HCT116 (cell line): ENCODE data around the gene ST3GAL3. TPM values are rescaled to one million over a fixed set of nuclear protein-coding genes. Genes with fewer than 3 reads are reported as not detected.

Experiments used
- ATAC-seq: fragments of 200-7000 bp; cut with Tn5 transposase; 2 replicates; pipeline ENCODE4 v1.9.1; 2020; ENCODE audit warnings: mild to moderate bottlenecking, moderate library complexity
- BruUV-seq: library from RNA; stranded (reverse); fragments of 400-500 nt; replicated peaks from 2 replicates; lab custom pipeline; 2021; lab: Mats Ljungman, UMichigan
- CTCF ChIA-PET: fragments of 300-600 bp; sonication (Branson Sonifier 250); formaldehyde crosslinking; loops from one replicate; lab custom pipeline; 2021; ENCODE audit warnings: antibody characterized with exemption; lab: Charles Lee
- POLR2A ChIA-PET: fragments of 300-600, 350-600 bp; sonication (Branson Sonifier 250); formaldehyde crosslinking; loops from one replicate; lab custom pipeline; 2021; ENCODE audit warnings: antibody characterized with exemption; lab: Charles Lee
- RAD21 ChIA-PET, 2 experiments: fragments of 300-600 bp; sonication (Branson Sonifier 250); formaldehyde crosslinking; loops; one replicate each; lab custom pipeline; 2023; ENCODE audit warnings: low total read pairs in 2 of 2; ENCODE audit not compliant: uncharacterized antibody in 2 of 2, unreplicated experiment in 2 of 2, low non-redundant PET in 1 of 2; lab: Charles Lee
- DNase-seq: peaks from one replicate; pipeline ENCODE4 v3.0.0-alpha.2; 2010; ENCODE audit warnings: low read depth, low spot score
- H2AFZ ChIP-seq: fragments of 200-600 bp; shearing (Covaris generic), sonication (generic); 2 replicates; pipeline ENCODE4 v1.6.1; 2017; ENCODE audit warnings: low read depth, mixed run types, mixed read lengths, antibody characterized with exemption, low read length; ENCODE audit not compliant: poor library complexity, severe bottlenecking
- H3K27ac ChIP-seq: 2 replicates; pipeline ENCODE4 v1.5.1; 2012; ENCODE audit warnings: low read depth, low read length
- H3K27me3 ChIP-seq: fragments of 200-600 bp; sonication (generic); 2 replicates; pipeline ENCODE4 v1.6.1; 2016; ENCODE audit warnings: mixed run types, low read length, mixed read lengths; ENCODE audit not compliant: insufficient read depth
- H3K36me3 ChIP-seq, 2 experiments: fragments of 200-500 bp in 1 of 2; fragments of 200-600 bp in 1 of 2; sonication (Bioruptor generic) in 1 of 2; sonication (generic) in 1 of 2; 2 replicates each; pipeline versions ENCODE4 v1.5.1 to v1.6.1; 2014 to 2016; ENCODE audit warnings: low read length in 2 of 2, inconsistent platforms in 1 of 2, mixed read lengths in 1 of 2, mixed run types in 1 of 2; ENCODE audit not compliant: insufficient read depth in 2 of 2, control insufficient read depth in 1 of 2
- H3K4me1 ChIP-seq, 2 experiments: fragments of 200-600 bp in 1 of 2; sonication (generic) in 1 of 2; 2 replicates each; pipeline versions ENCODE4 v1.5.1 to v1.6.1; 2012 to 2017; ENCODE audit warnings: low read length in 2 of 2, inconsistent platforms in 1 of 2, mild to moderate bottlenecking in 1 of 2, mixed read lengths in 1 of 2, mixed run types in 1 of 2, moderate library complexity in 1 of 2; ENCODE audit not compliant: insufficient read depth in 2 of 2, control insufficient read depth in 1 of 2
- H3K4me2 ChIP-seq: fragments of 200-600 bp; sonication (generic); 2 replicates; pipeline ENCODE4 v1.6.1; 2017; ENCODE audit warnings: mixed run types, low read length, mixed read lengths
- H3K4me3 ChIP-seq, 2 experiments: fragments of 200-600 bp in 1 of 2; sonication (generic) in 1 of 2; replicated peaks in 1 of 2; 2 replicates each; pipeline ENCODE4 v1.5.1; 2011 to 2016; ENCODE audit warnings: low read length in 2 of 2, control low read depth in 1 of 2, low read depth in 1 of 2, mild to moderate bottlenecking in 1 of 2, mixed read lengths in 1 of 2, mixed run types in 1 of 2
- H3K79me2 ChIP-seq: fragments of 200-600 bp; sonication (generic); 2 replicates; pipeline ENCODE4 v1.6.1; 2017; ENCODE audit warnings: mild to moderate bottlenecking, mixed run types, low read length, moderate library complexity, mixed read lengths; ENCODE audit not compliant: insufficient read depth
- H3K9ac ChIP-seq: fragments of 200-600 bp; sonication (generic); 2 replicates; pipeline ENCODE4 v1.6.1; 2016; ENCODE audit warnings: low read length, mixed read lengths
- H3K9me2 ChIP-seq: fragments of 200-600 bp; sonication (generic), shearing (Covaris generic); 2 replicates; pipeline ENCODE4 v1.6.1; 2017; ENCODE audit warnings: mixed run types, mild to moderate bottlenecking, moderate library complexity; ENCODE audit not compliant: insufficient read depth
- H3K9me3 ChIP-seq, 2 experiments: fragments of 200-500 bp in 1 of 2; fragments of 200-600 bp in 1 of 2; sonication (Bioruptor generic) in 1 of 2; sonication (generic) in 1 of 2; 2 replicates each; pipeline ENCODE4 v1.6.1; 2014 to 2017; ENCODE audit warnings: low read length in 2 of 2, mixed read lengths in 2 of 2, inconsistent platforms in 1 of 2, low read depth in 1 of 2, mild to moderate bottlenecking in 1 of 2, mixed run types in 1 of 2, moderate library complexity in 1 of 2; ENCODE audit not compliant: control insufficient read depth in 1 of 2, insufficient read depth in 1 of 2
- H4K20me1 ChIP-seq: fragments of 200-600 bp; sonication (generic), shearing (Covaris generic); 2 replicates; pipeline ENCODE4 v1.6.1; 2017; ENCODE audit warnings: mixed run types, mild to moderate bottlenecking, moderate library complexity; ENCODE audit not compliant: insufficient read depth
- CBX3 ChIP-seq: IDR thresholded peaks from 2 replicates; pipeline ENCODE4 v1.6.1; 2012; ENCODE audit warnings: low read depth
- CEBPB ChIP-seq: IDR thresholded peaks from 2 replicates; pipeline ENCODE4 v1.6.1; 2012; ENCODE audit warnings: low read depth
- CTCF ChIP-seq, 3 experiments: fragments of 200-600 bp in 1 of 3; sonication (generic) in 1 of 3; IDR thresholded peaks in 2 of 3; conservative IDR thresholded peaks in 1 of 3; 2 replicates each; pipeline ENCODE4 v1.5.1; 2012 to 2017; ENCODE audit warnings: low read depth in 2 of 3, low read length in 2 of 3, antibody characterized with exemption in 1 of 3, borderline replicate concordance in 1 of 3, control low read depth in 1 of 3, mild to moderate bottlenecking in 1 of 3, mixed read lengths in 1 of 3, mixed run types in 1 of 3, moderate library complexity in 1 of 3; ENCODE audit not compliant: insufficient read depth in 1 of 3
- ELF1 ChIP-seq: IDR thresholded peaks from 2 replicates; pipeline ENCODE4 v1.6.1; 2012; ENCODE audit warnings: low read depth, borderline replicate concordance
- EZH2phosphoT487 ChIP-seq: fragments of 200-600 bp; IDR thresholded peaks from 2 replicates; pipeline ENCODE4 v1.6.1; 2018; ENCODE audit warnings: antibody characterized with exemption, borderline replicate concordance
- FOSL1 ChIP-seq: IDR thresholded peaks from 2 replicates; pipeline ENCODE4 v1.6.1; 2012; ENCODE audit warnings: low read depth
- SIN3A ChIP-seq: IDR thresholded peaks from 2 replicates; pipeline ENCODE4 v1.6.1; 2012; ENCODE audit warnings: low read depth
- YY1 ChIP-seq: IDR thresholded peaks from 2 replicates; pipeline ENCODE4 v1.6.1; 2011; ENCODE audit warnings: low read length, low read depth, moderate library complexity, mild to moderate bottlenecking; ENCODE audit not compliant: insufficient replicate concordance; ENCODE audit errors: extremely low read depth
- ZBTB33 ChIP-seq: IDR thresholded peaks from 2 replicates; pipeline ENCODE4 v1.6.1; 2011; ENCODE audit warnings: mild to moderate bottlenecking, low read length, moderate library complexity; ENCODE audit not compliant: insufficient replicate concordance; ENCODE audit errors: extremely low read depth
- ZNF274 ChIP-seq: fragments of 200-500 bp; sonication (Bioruptor generic); IDR thresholded peaks from 2 replicates; pipeline ENCODE4 v1.6.1; 2014; ENCODE audit warnings: mild to moderate bottlenecking, low read depth, low read length, inconsistent platforms
- intact Hi-C: fragments of 100-400 bp; cut with micrococcal nuclease; formaldehyde crosslinking; loops from 2 replicates; pipeline ENCODE4 v1.10.0; 2022
- total RNA-seq: library from RNA; stranded (reverse); gene quantifications from one replicate; pipeline ENCODE4 v1.2.1, GENCODE V29; 2021; ENCODE audit not compliant: unreplicated experiment

The ST3GAL3 gene
- total RNA-seq, 1 experiment from 2014 or later: 7.2 TPM

- H3K9me2 ChIP-seq: no peaks in the 10 kb centered on the region
- POLR2A ChIA-PET: interaction anchor here (0.8 kb wide), 1 partner anchor 116 kb away, joined by 3 read pairs; the partner anchor contains the start of gene ARTN
- no peak overlapping the region for H2AFZ ChIP-seq
- DNase-seq (no peak), ATAC-seq (no peak)
- CTCF ChIA-PET: no interaction called here
- H3K79me2 ChIP-seq: no peaks in the 10 kb centered on the region
- intact Hi-C loops: no loop called here
- H3K4me1 ChIP-seq: peaks cover 17 to 28% of the 10 kb centered on the region in 2 experiments
- H3K9me3 ChIP-seq: no peaks in the 10 kb centered on the region
- no peak overlapping the region for H3K9ac ChIP-seq
- RAD21 ChIA-PET: no interaction called here
- no peak overlapping the region for H3K4me2 ChIP-seq
- BruUV-seq: no TSS peak
- H3K27me3 ChIP-seq: no peaks in the 10 kb centered on the region
- H3K27ac ChIP-seq: no peak overlapping the region
- TF ChIP-seq ELF1 (no peak), CTCF (IDR thresholded peaks at IDR 0.05 in 2 of 3, conservative IDR thresholded peaks at IDR 0.05 in 1 of 3; ENCODE audit: borderline replicate concordance in 1 of 3, insufficient read depth in 1 of 3, low read depth in 2 of 3, low read length in 2 of 3) (no peak), CEBPB (no peak), CBX3 (no peak), EZH2phosphoT487 (no peak), ZNF274 (no peak), YY1 (no peak), FOSL1 (no peak), ZBTB33 (no peak), SIN3A (no peak)
- H3K4me3 ChIP-seq: no peak overlapping the region
- no peaks in the 10 kb centered on the region for H3K36me3 ChIP-seq
- H4K20me1 ChIP-seq: no peaks in the 10 kb centered on the region
Observed at GRCh38 chr1:43818691-43819090, 111.4 kb downstream of the ST3GAL3 start.
